GM23338 (cell line): ENCODE results near the gene MLXIPL. TPM values are rescaled to one million over a fixed set of nuclear protein-coding genes. Genes with fewer than 3 reads are reported as not detected.
"Not testable (repeated sequence)": the region's sequence is repeated elsewhere in the genome, so short reads cannot be mapped to it uniquely, and the experiment has no call there.

ENCODE experiments used
- ATAC-seq: fragments of 200-7000 bp; cut with Tn5 transposase; 3 replicates; pipeline ENCODE4 v1.9.1; 2020
- DNase-seq: peaks from one replicate; pipeline ENCODE4 v3.0.0-alpha.2; 2015; ENCODE audit warnings: low spot score
- H2AFZ ChIP-seq: fragments of 200-600 bp; sonication (generic); 2 replicates; pipeline ENCODE4 v1.8.0; 2016; ENCODE audit warnings: antibody characterized with exemption, mild to moderate bottlenecking, moderate library complexity
- H3F3A ChIP-seq: fragments of 200-600 bp; sonication (generic); replicated peaks from 2 replicates; pipeline ENCODE4 v1.8.0; 2017; ENCODE audit warnings: antibody characterized with exemption, mixed run types, low read depth
- H3K27ac ChIP-seq: fragments of 200-600 bp; sonication (generic); 2 replicates; pipeline ENCODE4 v1.6.1; 2016; ENCODE audit warnings: low read depth
- H3K27me3 ChIP-seq: fragments of 200-600 bp; sonication (generic); 2 replicates; pipeline ENCODE4 v1.8.0; 2016; ENCODE audit warnings: mild to moderate bottlenecking, mixed run types, moderate library complexity; ENCODE audit not compliant: insufficient read depth
- H3K36me3 ChIP-seq: fragments of 200-600 bp; sonication (generic); 2 replicates; pipeline ENCODE4 v1.8.0; 2016; ENCODE audit warnings: mild to moderate bottlenecking; ENCODE audit not compliant: insufficient read depth
- H3K4me1 ChIP-seq: fragments of 200-600 bp; sonication (generic); 2 replicates; pipeline ENCODE4 v1.8.0; 2016; ENCODE audit warnings: mild to moderate bottlenecking, moderate library complexity; ENCODE audit not compliant: insufficient read depth
- H3K4me2 ChIP-seq: fragments of 200-600 bp; sonication (generic); 2 replicates; pipeline ENCODE4 v1.7.1; 2017; ENCODE audit warnings: mixed run types
- H3K4me3 ChIP-seq: fragments of 200-600 bp; sonication (generic); 2 replicates; pipeline ENCODE4 v1.6.1; 2016; ENCODE audit warnings: mixed run types
- H3K79me2 ChIP-seq: fragments of 200-600 bp; sonication (generic); replicated peaks from 2 replicates; pipeline ENCODE4 v1.8.0; 2017; ENCODE audit warnings: mild to moderate bottlenecking; ENCODE audit not compliant: insufficient read depth
- H3K9me2 ChIP-seq: fragments of 200-600 bp; sonication (generic); 2 replicates; pipeline ENCODE4 v1.8.0; 2017; ENCODE audit not compliant: insufficient read depth
- H4K20me1 ChIP-seq: fragments of 200-600 bp; sonication (generic); replicated peaks from 2 replicates; pipeline ENCODE4 v1.8.0; 2017; ENCODE audit warnings: mild to moderate bottlenecking; ENCODE audit not compliant: insufficient read depth
- H3K27ac Mint-ChIP-seq: 2 replicates; pipeline ENCODE4 v1.8.0; 2020; ENCODE audit warnings: inconsistent platforms, mild to moderate bottlenecking, moderate library complexity, mixed read lengths
- H3K27me3 Mint-ChIP-seq: 3 replicates; pipeline ENCODE4 v1.8.0; 2022; ENCODE audit warnings: low read depth, mild to moderate bottlenecking, moderate library complexity, mixed read lengths, inconsistent platforms; ENCODE audit not compliant: insufficient read depth, poor library complexity
- H3K36me3 Mint-ChIP-seq: 3 replicates; pipeline ENCODE4 v1.8.0; 2021; ENCODE audit warnings: low read depth, mild to moderate bottlenecking, inconsistent platforms, moderate library complexity, mixed read lengths
- H3K4me1 Mint-ChIP-seq: 3 replicates; pipeline ENCODE4 v1.8.0; 2020; ENCODE audit warnings: mild to moderate bottlenecking, inconsistent platforms, mixed read lengths
- H3K4me3 Mint-ChIP-seq: 3 replicates; pipeline ENCODE4 v1.8.0; 2021; ENCODE audit warnings: moderate library complexity, mild to moderate bottlenecking, inconsistent platforms, mixed read lengths
- H3K9me3 Mint-ChIP-seq: 3 replicates; pipeline ENCODE4 v1.8.0; 2020; ENCODE audit warnings: moderate library complexity, mild to moderate bottlenecking, inconsistent platforms, mixed read lengths
- CREB1 ChIP-seq: fragments of 250-450 bp; sonication (Bioruptor Pico); IDR thresholded peaks from 2 replicates; pipeline ENCODE4 v1.5.0; 2020; ENCODE audit warnings: low read depth, mild to moderate bottlenecking, moderate library complexity
- EZH2 ChIP-seq: fragments of 200-600 bp; sonication (generic); IDR thresholded peaks from one replicate; pipeline ENCODE4 v1.8.0; 2017; ENCODE audit warnings: antibody characterized with exemption, mild to moderate bottlenecking, low read depth; ENCODE audit not compliant: unreplicated experiment
- EZH2phosphoT487 ChIP-seq: fragments of 200-600 bp; sonication (generic); IDR thresholded peaks from one replicate; pipeline ENCODE4 v1.8.1; 2018; ENCODE audit warnings: antibody characterized with exemption; ENCODE audit not compliant: unreplicated experiment
- JUNB ChIP-seq: IDR thresholded peaks from one replicate; pipeline ENCODE4 v1.6.1; 2016; ENCODE audit warnings: antibody characterized with exemption; ENCODE audit not compliant: unreplicated experiment
- NANOG ChIP-seq: IDR thresholded peaks from 2 replicates; pipeline ENCODE4 v1.6.1; 2016; ENCODE audit warnings: antibody characterized with exemption, borderline replicate concordance
- POLR2AphosphoS5 ChIP-seq: IDR thresholded peaks from 2 replicates; pipeline ENCODE4 v1.6.1; 2016; ENCODE audit warnings: antibody characterized with exemption, low read depth
- STAT1 ChIP-seq: IDR thresholded peaks from one replicate; pipeline ENCODE4 v1.6.1; 2016; ENCODE audit warnings: antibody characterized with exemption; ENCODE audit not compliant: unreplicated experiment
- ZNF114 ChIP-seq: fragments of 250-450 bp; sonication (Bioruptor Pico); IDR thresholded peaks from 2 replicates; pipeline ENCODE4 v1.5.0; 2020; ENCODE audit warnings: mild to moderate bottlenecking, moderate library complexity
- ZNF331 ChIP-seq: fragments of 250-450 bp; sonication (Bioruptor Pico); IDR thresholded peaks from 2 replicates; pipeline ENCODE4 v1.5.0; 2020; ENCODE audit warnings: low read depth, mild to moderate bottlenecking, moderate library complexity
- polyA plus RNA-seq: library from polyadenylated mRNA; unstranded; fragments of >200 nt; fragmentation: Nextera tagmentation; extraction: Ambion mirVana; gene quantifications from 2 replicates; pipeline ENCODE4 v1.2.1, GENCODE V29; 2016
- total RNA-seq: library from RNA; depleted of rRNA; stranded (reverse); fragments of >200 nt; shearing (Covaris generic); gene quantifications from 2 replicates; pipeline ENCODE4 v1.2.3, GENCODE V29; 2014
- TF ChIP-seq, protein P1 (sequence below): IDR thresholded peaks from one replicate; pipeline ENCODE4 v1.6.1; 2018; ENCODE audit warnings: antibody characterized with exemption; ENCODE audit not compliant: unreplicated experiment
- TF ChIP-seq, protein P2 (sequence below): IDR thresholded peaks from 2 replicates; pipeline ENCODE4 v1.6.1; 2016; ENCODE audit warnings: antibody characterized with exemption
- TF ChIP-seq, protein P3 (sequence below): fragments of 250-450 bp; sonication (Bioruptor Pico); IDR thresholded peaks from 2 replicates; pipeline ENCODE4 v1.5.0; 2020; ENCODE audit warnings: mild to moderate bottlenecking, moderate library complexity

Gene MLXIPL
- total and polyA plus RNA-seq, 2 experiments from 2014 or later: 13.7 to 25.7 TPM

DNA sequence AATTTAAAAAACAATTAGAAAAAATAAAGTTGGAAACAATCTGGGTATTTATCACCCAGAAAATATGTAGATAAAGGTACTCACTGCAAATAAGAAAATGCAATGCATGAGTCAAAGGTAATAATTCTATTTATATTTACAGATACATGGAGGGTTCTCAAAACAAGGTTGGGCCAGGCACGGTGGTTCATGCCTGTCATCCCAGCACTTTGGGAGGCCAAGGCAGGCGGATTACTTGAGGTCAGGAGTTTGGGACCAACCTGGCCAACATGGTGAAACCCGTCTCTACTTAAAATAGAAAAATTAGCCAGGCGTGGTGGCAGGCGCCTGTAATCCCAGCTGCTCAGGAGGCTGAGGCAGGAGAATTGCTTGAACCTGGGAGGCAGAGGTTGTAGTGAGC lies 74.2 kb downstream of the MLXIPL start:
- not testable (repeated sequence) for H2AFZ ChIP-seq, H3K4me2 ChIP-seq, DNase-seq, H3K36me3 ChIP-seq, ATAC-seq, H3K27me3 ChIP-seq, H3K9me3 Mint-ChIP-seq, H3K4me1 Mint-ChIP-seq, H3K4me3 ChIP-seq, H3K9me2 ChIP-seq, H3K27ac Mint-ChIP-seq, H3K4me3 Mint-ChIP-seq, H3K4me1 ChIP-seq, H3K27me3 Mint-ChIP-seq, H3F3A ChIP-seq, H3K27ac ChIP-seq
- H3K36me3 Mint-ChIP-seq: peaks cover 35% of the 10 kb centered on the region
- H4K20me1 ChIP-seq: peaks cover 11% of the 10 kb centered on the region
- H3K79me2 ChIP-seq: peaks cover 43% of the 10 kb centered on the region

DNA sequence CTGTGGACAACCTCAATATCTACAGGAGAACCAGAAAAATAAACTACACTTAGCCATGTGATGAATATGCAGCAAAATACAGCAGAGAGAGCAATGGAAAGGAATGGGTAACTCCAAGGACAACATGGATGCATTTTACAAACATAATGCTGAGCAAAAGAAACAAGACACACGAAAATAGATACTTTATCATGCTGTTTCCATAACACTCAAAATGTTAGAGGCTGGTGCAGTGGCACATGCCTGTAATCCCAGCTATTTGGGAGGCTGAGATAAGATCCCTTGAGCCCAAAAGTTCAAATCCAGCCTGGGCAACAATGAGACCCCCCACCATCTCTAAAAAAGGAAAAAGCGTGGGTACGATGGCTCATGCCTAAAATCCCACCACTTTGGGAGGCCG lies 75.1 kb downstream of the MLXIPL start:
- DNase-seq (no peak), ATAC-seq (no peak)
- Histone ChIP-seq H3K4me3 (no peak overlapping the region), H3K4me1 (no peaks in the 10 kb centered on the region), H3K36me3 (peaks cover 7% of the 10 kb centered on the region; the same call in 1 of the 2 replicates), H3K27me3 (no peaks in the 10 kb centered on the region), H3F3A (no peaks in the 10 kb centered on the region), H2AFZ (no peak overlapping the region), H3K9me2 (no peaks in the 10 kb centered on the region), H4K20me1 (peaks cover 6% of the 10 kb centered on the region), H3K4me2 (no peak overlapping the region), H3K27ac (0 out of 2 replicates have a peak overlapping the region, but pooled peaks have one; percentile 66), H3K79me2 (peaks cover 39% of the 10 kb centered on the region)
- Mint-ChIP-seq H3K9me3 (no peaks in the 10 kb centered on the region), H3K4me3 (no peak overlapping the region), H3K27ac (no peak overlapping the region), H3K27me3 (peaks cover 4% of the 10 kb centered on the region), H3K36me3 (peaks cover 32% of the 10 kb centered on the region), H3K4me1 (no peaks in the 10 kb centered on the region)
- TF ChIP-seq ZNF331 (CRISPR knock-in tag) (no peak), JUNB (no peak), POLR2AphosphoS5 (no peak), NANOG (no peak), ZNF114 (no peak), EZH2phosphoT487 (no peak), STAT1 (no peak), EZH2 (no peak), CREB1 (CRISPR knock-in tag) (no peak)
- TF ChIP-seq, protein P1, sequence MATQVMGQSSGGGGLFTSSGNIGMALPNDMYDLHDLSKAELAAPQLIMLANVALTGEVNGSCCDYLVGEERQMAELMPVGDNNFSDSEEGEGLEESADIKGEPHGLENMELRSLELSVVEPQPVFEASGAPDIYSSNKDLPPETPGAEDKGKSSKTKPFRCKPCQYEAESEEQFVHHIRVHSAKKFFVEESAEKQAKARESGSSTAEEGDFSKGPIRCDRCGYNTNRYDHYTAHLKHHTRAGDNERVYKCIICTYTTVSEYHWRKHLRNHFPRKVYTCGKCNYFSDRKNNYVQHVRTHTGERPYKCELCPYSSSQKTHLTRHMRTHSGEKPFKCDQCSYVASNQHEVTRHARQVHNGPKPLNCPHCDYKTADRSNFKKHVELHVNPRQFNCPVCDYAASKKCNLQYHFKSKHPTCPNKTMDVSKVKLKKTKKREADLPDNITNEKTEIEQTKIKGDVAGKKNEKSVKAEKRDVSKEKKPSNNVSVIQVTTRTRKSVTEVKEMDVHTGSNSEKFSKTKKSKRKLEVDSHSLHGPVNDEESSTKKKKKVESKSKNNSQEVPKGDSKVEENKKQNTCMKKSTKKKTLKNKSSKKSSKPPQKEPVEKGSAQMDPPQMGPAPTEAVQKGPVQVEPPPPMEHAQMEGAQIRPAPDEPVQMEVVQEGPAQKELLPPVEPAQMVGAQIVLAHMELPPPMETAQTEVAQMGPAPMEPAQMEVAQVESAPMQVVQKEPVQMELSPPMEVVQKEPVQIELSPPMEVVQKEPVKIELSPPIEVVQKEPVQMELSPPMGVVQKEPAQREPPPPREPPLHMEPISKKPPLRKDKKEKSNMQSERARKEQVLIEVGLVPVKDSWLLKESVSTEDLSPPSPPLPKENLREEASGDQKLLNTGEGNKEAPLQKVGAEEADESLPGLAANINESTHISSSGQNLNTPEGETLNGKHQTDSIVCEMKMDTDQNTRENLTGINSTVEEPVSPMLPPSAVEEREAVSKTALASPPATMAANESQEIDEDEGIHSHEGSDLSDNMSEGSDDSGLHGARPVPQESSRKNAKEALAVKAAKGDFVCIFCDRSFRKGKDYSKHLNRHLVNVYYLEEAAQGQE: no peak
- TF ChIP-seq, protein P2, sequence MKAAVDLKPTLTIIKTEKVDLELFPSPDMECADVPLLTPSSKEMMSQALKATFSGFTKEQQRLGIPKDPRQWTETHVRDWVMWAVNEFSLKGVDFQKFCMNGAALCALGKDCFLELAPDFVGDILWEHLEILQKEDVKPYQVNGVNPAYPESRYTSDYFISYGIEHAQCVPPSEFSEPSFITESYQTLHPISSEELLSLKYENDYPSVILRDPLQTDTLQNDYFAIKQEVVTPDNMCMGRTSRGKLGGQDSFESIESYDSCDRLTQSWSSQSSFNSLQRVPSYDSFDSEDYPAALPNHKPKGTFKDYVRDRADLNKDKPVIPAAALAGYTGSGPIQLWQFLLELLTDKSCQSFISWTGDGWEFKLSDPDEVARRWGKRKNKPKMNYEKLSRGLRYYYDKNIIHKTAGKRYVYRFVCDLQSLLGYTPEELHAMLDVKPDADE: no peak
- TF ChIP-seq, protein P3, sequence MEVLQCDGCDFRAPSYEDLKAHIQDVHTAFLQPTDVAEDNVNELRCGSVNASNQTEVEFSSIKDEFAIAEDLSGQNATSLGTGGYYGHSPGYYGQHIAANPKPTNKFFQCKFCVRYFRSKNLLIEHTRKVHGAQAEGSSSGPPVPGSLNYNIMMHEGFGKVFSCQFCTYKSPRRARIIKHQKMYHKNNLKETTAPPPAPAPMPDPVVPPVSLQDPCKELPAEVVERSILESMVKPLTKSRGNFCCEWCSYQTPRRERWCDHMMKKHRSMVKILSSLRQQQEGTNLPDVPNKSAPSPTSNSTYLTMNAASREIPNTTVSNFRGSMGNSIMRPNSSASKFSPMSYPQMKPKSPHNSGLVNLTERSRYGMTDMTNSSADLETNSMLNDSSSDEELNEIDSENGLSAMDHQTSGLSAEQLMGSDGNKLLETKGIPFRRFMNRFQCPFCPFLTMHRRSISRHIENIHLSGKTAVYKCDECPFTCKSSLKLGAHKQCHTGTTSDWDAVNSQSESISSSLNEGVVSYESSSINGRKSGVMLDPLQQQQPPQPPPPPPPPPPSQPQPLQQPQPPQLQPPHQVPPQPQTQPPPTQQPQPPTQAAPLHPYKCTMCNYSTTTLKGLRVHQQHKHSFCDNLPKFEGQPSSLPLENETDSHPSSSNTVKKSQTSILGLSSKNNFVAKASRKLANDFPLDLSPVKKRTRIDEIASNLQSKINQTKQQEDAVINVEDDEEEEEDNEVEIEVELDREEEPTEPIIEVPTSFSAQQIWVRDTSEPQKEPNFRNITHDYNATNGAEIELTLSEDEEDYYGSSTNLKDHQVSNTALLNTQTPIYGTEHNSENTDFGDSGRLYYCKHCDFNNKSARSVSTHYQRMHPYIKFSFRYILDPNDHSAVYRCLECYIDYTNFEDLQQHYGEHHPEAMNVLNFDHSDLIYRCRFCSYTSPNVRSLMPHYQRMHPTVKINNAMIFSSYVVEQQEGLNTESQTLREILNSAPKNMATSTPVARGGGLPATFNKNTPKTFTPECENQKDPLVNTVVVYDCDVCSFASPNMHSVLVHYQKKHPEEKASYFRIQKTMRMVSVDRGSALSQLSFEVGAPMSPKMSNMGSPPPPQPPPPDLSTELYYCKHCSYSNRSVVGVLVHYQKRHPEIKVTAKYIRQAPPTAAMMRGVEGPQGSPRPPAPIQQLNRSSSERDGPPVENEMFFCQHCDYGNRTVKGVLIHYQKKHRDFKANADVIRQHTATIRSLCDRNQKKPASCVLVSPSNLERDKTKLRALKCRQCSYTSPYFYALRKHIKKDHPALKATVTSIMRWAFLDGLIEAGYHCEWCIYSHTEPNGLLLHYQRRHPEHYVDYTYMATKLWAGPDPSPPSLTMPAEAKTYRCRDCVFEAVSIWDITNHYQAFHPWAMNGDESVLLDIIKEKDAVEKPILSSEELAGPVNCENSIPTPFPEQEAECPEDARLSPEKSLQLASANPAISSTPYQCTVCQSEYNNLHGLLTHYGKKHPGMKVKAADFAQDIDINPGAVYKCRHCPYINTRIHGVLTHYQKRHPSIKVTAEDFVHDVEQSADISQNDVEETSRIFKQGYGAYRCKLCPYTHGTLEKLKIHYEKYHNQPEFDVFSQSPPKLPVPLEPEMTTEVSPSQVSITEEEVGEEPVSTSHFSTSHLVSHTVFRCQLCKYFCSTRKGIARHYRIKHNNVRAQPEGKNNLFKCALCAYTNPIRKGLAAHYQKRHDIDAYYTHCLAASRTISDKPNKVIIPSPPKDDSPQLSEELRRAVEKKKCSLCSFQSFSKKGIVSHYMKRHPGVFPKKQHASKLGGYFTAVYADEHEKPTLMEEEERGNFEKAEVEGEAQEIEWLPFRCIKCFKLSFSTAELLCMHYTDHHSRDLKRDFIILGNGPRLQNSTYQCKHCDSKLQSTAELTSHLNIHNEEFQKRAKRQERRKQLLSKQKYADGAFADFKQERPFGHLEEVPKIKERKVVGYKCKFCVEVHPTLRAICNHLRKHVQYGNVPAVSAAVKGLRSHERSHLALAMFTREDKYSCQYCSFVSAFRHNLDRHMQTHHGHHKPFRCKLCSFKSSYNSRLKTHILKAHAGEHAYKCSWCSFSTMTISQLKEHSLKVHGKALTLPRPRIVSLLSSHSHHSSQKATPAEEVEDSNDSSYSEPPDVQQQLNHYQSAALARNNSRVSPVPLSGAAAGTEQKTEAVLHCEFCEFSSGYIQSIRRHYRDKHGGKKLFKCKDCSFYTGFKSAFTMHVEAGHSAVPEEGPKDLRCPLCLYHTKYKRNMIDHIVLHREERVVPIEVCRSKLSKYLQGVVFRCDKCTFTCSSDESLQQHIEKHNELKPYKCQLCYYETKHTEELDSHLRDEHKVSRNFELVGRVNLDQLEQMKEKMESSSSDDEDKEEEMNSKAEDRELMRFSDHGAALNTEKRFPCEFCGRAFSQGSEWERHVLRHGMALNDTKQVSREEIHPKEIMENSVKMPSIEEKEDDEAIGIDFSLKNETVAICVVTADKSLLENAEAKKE (CRISPR knock-in tag): no peak
